MCF 10A (cell line): Measurements from ENCODE around the gene APOLD1. TPM values are rescaled to one million over a fixed set of nuclear protein-coding genes. Genes with fewer than 3 reads are reported as not detected.
A peak's percentile ranks its signal among the peaks of the same experiment; 100 is the strongest.

Source experiments
- BruUV-seq: library from RNA; stranded (reverse); fragments of 400-500 nt; replicated peaks from 2 replicates; lab custom pipeline; 2021; lab: Mats Ljungman, UMichigan
- CTCF ChIA-PET: fragments of 300-600 bp; sonication (Branson Sonifier 250); formaldehyde crosslinking; extraction: SDS; loops from one replicate; lab custom pipeline; 2021; ENCODE audit warnings: antibody characterized with exemption, inconsistent platforms; lab: Yijun Ruan, JAX
- POLR2A ChIA-PET: fragments of 300-600, 350-650 bp; sonication (Branson Sonifier 250); formaldehyde crosslinking; extraction: SDS; loops from one replicate; lab custom pipeline; 2020; ENCODE audit warnings: antibody characterized with exemption, inconsistent platforms; lab: Yijun Ruan, JAX
- DNase-seq: peaks from one replicate; pipeline ENCODE4 v3.0.0-alpha.2; 2018; ENCODE audit not compliant: unreplicated experiment
- H3K27ac Mint-ChIP-seq: one replicate; pipeline ENCODE4 v1.8.0; 2022; ENCODE audit warnings: mild to moderate bottlenecking, low read depth, mixed read lengths; ENCODE audit not compliant: unreplicated experiment
- H3K27me3 Mint-ChIP-seq: one replicate; pipeline ENCODE4 v1.8.0; 2022; ENCODE audit warnings: mixed read lengths; ENCODE audit not compliant: insufficient read depth, unreplicated experiment
- H3K36me3 Mint-ChIP-seq: one replicate; pipeline ENCODE4 v1.8.0; 2022; ENCODE audit warnings: mild to moderate bottlenecking, moderate library complexity, mixed read lengths; ENCODE audit not compliant: insufficient read depth, unreplicated experiment
- H3K4me1 Mint-ChIP-seq: one replicate; pipeline ENCODE4 v1.8.0; 2022; ENCODE audit warnings: mixed read lengths; ENCODE audit not compliant: insufficient read depth, unreplicated experiment
- H3K4me3 Mint-ChIP-seq: one replicate; pipeline ENCODE4 v1.8.0; 2022; ENCODE audit warnings: mild to moderate bottlenecking, moderate library complexity, mixed read lengths; ENCODE audit not compliant: unreplicated experiment
- H3K9me3 Mint-ChIP-seq: one replicate; pipeline ENCODE4 v1.8.0; 2022; ENCODE audit warnings: mixed read lengths; ENCODE audit not compliant: unreplicated experiment
- CTCF ChIP-seq: fragments of 200-600 bp; IDR thresholded peaks from one replicate; pipeline ENCODE4 v1.8.0; 2022; ENCODE audit warnings: antibody characterized with exemption, mild to moderate bottlenecking; ENCODE audit not compliant: unreplicated experiment
- intact Hi-C: fragments of 100-400 bp; cut with micrococcal nuclease; formaldehyde crosslinking; loops from 2 replicates; pipeline ENCODE4 v1.14.1; 2022
- total RNA-seq: library from RNA; stranded (reverse); gene quantifications from 2 replicates; pipeline ENCODE4 v1.2.3, GENCODE V29; 2022

Gene APOLD1
- total RNA-seq, 1 experiment from 2014 or later, result 8.0 TPM

DNA sequence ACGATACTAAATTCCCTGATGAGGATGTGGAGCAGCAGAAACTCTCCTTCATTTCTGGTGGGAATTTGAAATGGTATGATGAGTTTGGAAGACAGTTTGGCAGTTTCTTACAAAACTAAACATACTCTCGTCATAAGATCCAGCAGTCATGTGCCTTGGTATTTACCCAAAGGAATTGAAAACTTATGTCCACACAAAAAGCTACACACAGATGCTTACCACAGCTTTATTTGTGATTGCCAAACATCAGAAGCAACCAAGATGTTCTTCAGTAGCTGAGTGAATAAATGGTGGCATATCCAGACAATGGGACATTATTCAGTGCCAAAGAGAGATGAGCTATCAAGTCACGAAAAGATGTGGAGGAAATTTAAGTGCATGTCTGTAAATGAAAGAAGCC lies 10.7 kb upstream of the APOLD1 start:
- H3K36me3 Mint-ChIP-seq, result no peaks in the 10 kb centered on the region
- H3K4me1 Mint-ChIP-seq, result peaks cover 20% of the 10 kb centered on the region
- no TSS peak for BruUV-seq
- no peak overlapping the region for H3K4me3 Mint-ChIP-seq
- no peaks in the 10 kb centered on the region for H3K9me3 Mint-ChIP-seq
- H3K27ac Mint-ChIP-seq, result no peak overlapping the region
- TF ChIP-seq CTCF, result no peak
- DNase-seq, result no peak
- H3K27me3 Mint-ChIP-seq, result no peaks in the 10 kb centered on the region
- intact Hi-C loops, result no loop called here
- POLR2A ChIA-PET, result no interaction called here
- CTCF ChIA-PET, result interaction anchor here (0.6 kb wide), 1 partner anchor 437 kb away, joined by 4 read pairs; no protein-coding TSS in a partner anchor

- Mint-ChIP-seq H3K4me3 (no peak overlapping the region), H3K27ac (no peak overlapping the region), H3K4me1 (peaks cover 21% of the 10 kb centered on the region), H3K27me3 (no peaks in the 10 kb centered on the region), H3K36me3 (no peaks in the 10 kb centered on the region), H3K9me3 (no peaks in the 10 kb centered on the region)
- no TSS peak for BruUV-seq
- intact Hi-C loops, result no loop called here
- ChIA-PET POLR2A (interaction anchor here (0.5 to 1.5 kb wide), 5 partner anchors 11 to 289 kb away, joined by 3 to 7 read pairs (median 4); no protein-coding TSS in a partner anchor), CTCF (interaction anchor here (0.6 to 1.5 kb wide), 5 partner anchors 12 to 1545 kb away, joined by 3 to 5 read pairs (median 3); no protein-coding TSS in a partner anchor)
- peak; percentile 72 for DNase-seq
- TF ChIP-seq CTCF, result no peak
These were observed 9.2 kb upstream of the APOLD1 start for GRCh38 chr12:12776261-12776660.

GRCh38 chr12:12777092-12777491 lies 8.4 kb upstream of the APOLD1 start:
- Mint-ChIP-seq H3K4me3 (no peak overlapping the region), H3K4me1 (peaks cover 22% of the 10 kb centered on the region), H3K9me3 (no peaks in the 10 kb centered on the region), H3K27ac (no peak overlapping the region), H3K36me3 (no peaks in the 10 kb centered on the region), H3K27me3 (no peaks in the 10 kb centered on the region)
- no peak for TF ChIP-seq CTCF
- no TSS peak for BruUV-seq
- ChIA-PET CTCF (interaction anchor here (1.1 kb wide), 1 partner anchor 40 kb away, joined by 4 read pairs; no protein-coding TSS in a partner anchor), POLR2A (interaction anchor here (1.5 kb wide), 1 partner anchor 434 kb away, joined by 3 read pairs; no protein-coding TSS in a partner anchor)
- DNase-seq, result no peak
- intact Hi-C loops, result no loop called here

DNA sequence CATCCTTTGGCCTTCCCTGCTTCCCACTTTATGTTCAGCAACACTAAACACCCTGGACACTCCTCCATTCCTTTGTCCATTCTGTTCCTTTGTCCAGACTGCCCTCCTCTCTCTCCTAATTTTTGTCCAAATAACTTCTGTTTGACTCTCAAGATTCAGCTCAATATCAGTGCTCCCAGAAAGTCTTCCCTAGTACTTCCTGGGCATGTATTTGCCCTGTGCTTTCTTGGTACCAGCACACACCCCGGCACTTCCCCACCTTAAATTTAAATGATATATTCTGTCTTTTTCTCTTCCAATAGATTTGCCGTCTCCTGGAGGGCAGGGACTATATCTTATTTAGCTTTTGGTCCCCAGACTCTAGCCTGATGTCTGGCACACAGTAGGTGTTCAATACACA lies 6.5 kb upstream of the APOLD1 start:
- ChIA-PET CTCF (interaction anchor here (0.7 to 1.1 kb wide), 2 partner anchors 10 to 43 kb away, joined by 3 read pairs; no protein-coding TSS in a partner anchor), POLR2A (interaction anchor here (0.6 to 1.3 kb wide), 9 partner anchors 10 to 197 kb away, joined by 3 to 5 read pairs (median 4); no protein-coding TSS in a partner anchor)
- intact Hi-C loops, result no loop called here
- no peak for TF ChIP-seq CTCF
- H3K9me3 Mint-ChIP-seq, result no peaks in the 10 kb centered on the region
- peak overlapping the region; percentile 44 for H3K27ac Mint-ChIP-seq
- H3K36me3 Mint-ChIP-seq, result no peaks in the 10 kb centered on the region
- DNase-seq, result no peak
- H3K4me1 Mint-ChIP-seq, result peaks cover 26% of the 10 kb centered on the region
- H3K27me3 Mint-ChIP-seq, result no peaks in the 10 kb centered on the region
- H3K4me3 Mint-ChIP-seq, result no peak overlapping the region
- BruUV-seq, result no TSS peak
